Measurements from ENCODE around the gene FNDC7. TPM values are rescaled to one million over a fixed set of nuclear protein-coding genes. Genes with fewer than 3 reads are reported as not detected.
"Not testable (repeated sequence)": the region's sequence is repeated elsewhere in the genome, so short reads cannot be mapped to it uniquely, and the experiment has no call there.

The FNDC7 gene
- total and polyA plus RNA-seq, 8 donors = 0.06 TPM; not detected in 6

DNA sequence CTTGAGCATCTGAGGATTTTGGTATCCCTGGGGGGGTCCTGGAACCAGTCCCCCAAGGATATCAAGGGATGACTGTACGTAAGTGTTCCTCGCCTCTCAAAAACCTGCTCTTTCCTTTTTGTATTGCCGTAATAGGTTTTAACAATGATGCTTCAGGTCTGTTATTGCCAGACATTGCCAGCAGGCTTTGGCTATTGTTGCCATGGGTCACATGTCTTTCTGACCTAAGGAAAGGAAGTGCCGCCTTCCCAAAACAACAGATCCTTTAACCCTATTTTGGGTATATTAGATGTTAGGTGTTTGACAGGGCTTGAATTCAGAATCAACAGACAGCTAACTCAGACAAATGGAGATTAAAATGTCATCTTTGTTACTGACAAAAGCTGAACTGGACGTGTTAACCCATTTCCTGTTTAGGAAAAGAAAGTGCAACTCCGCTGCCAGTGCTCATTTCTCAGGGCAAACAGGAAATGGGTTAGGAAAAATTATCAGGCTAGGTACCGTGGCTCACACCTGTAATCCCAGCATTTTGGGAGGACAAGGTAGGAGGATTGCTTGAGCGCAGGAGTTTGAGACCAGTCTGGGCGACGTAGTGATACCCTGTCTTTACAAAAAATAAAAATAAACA is 33.0 kb upstream of the FNDC7 start:
- DNase-seq (no peak), FAIRE-seq (no peak), ATAC-seq (no peak)
- no peak overlapping the region for H3K27ac ChIP-seq
- TF ChIP-seq, protein P1, sequence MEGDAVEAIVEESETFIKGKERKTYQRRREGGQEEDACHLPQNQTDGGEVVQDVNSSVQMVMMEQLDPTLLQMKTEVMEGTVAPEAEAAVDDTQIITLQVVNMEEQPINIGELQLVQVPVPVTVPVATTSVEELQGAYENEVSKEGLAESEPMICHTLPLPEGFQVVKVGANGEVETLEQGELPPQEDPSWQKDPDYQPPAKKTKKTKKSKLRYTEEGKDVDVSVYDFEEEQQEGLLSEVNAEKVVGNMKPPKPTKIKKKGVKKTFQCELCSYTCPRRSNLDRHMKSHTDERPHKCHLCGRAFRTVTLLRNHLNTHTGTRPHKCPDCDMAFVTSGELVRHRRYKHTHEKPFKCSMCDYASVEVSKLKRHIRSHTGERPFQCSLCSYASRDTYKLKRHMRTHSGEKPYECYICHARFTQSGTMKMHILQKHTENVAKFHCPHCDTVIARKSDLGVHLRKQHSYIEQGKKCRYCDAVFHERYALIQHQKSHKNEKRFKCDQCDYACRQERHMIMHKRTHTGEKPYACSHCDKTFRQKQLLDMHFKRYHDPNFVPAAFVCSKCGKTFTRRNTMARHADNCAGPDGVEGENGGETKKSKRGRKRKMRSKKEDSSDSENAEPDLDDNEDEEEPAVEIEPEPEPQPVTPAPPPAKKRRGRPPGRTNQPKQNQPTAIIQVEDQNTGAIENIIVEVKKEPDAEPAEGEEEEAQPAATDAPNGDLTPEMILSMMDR (IDR thresholded peaks at IDR 0.05) = no peak
- 68 to 80% methylated on average over 10 of the region's 10 CpGs for WGBS, 2 donors
- H3K4me3 ChIP-seq = no peak overlapping the region
- H3K9me3 ChIP-seq = no peaks in the 10 kb centered on the region
- intact Hi-C loops (cut with DNase I) = no loop called here
- no peaks in the 10 kb centered on the region for H3K4me1 ChIP-seq
- H3K27me3 ChIP-seq = no peaks in the 10 kb centered on the region
- H3K36me3 ChIP-seq = no peaks in the 10 kb centered on the region

DNA sequence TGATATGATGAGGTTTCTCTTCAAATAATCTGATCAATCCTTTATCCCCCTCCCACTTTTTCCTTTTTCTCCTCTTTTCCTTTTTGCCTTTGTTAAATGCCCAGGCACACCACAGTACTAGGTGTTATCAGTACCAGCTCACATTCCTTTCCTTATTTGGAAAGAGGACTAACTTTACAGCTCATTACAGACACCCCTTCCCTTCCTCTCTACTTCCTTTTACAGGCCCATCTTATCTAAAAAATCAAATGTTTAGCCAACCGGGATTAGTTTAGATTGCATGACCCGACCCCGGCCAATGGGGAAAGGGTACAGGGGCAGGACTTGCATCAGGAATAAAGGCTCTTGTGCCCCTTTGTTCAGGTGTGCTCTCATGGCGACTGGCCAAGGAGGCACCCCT is 31.0 kb upstream of the FNDC7 start:
- WGBS, 2 donors = 39 to 41% methylated on average over 4 of the region's 4 CpGs
- DNase-seq; H3K9me3 ChIP-seq; H3K36me3 ChIP-seq; H3K27ac ChIP-seq; H3K4me1 ChIP-seq; FAIRE-seq; ATAC-seq; H3K4me3 ChIP-seq; H3K27me3 ChIP-seq; intact Hi-C loops (cut with DNase I): not testable (repeated sequence)

DNA sequence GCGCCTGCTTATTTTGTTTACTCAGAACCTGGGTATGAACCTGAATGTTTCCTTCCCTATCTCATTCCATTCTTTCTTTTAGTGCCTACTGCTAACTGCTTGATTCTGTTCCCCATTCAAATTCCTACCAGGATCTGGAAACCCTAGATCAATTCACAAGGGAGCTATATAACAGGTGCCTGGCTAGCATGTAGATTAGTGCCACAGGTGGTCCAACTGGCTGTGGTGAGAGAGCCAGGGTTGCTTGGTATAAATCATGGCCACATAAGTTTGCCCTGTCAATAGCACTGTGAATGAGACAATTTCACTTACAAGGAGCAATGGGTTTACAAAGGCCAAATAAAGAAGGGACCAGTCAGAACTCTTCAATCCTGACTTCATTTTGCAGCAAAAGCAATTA is 27.2 kb upstream of the FNDC7 start:
- FAIRE-seq (no peak), ATAC-seq (no peak), DNase-seq (no peak)
- H3K9me3 ChIP-seq = no peaks in the 10 kb centered on the region
- H3K27ac ChIP-seq = no peak overlapping the region
- no peak overlapping the region for H3K4me3 ChIP-seq
- H3K27me3 ChIP-seq = no peaks in the 10 kb centered on the region
- TF ChIP-seq, protein P1 (IDR thresholded peaks at IDR 0.05) = no peak
- intact Hi-C loops (cut with DNase I) = no loop called here
- peaks cover 0 to 5% (median 0%) of the 10 kb centered on the region in 3 donors for H3K4me1 ChIP-seq
- H3K36me3 ChIP-seq = no peaks in the 10 kb centered on the region
- WGBS, 2 donors = 75 to 77% methylated on average over 1 of the region's 1 CpG

DNA sequence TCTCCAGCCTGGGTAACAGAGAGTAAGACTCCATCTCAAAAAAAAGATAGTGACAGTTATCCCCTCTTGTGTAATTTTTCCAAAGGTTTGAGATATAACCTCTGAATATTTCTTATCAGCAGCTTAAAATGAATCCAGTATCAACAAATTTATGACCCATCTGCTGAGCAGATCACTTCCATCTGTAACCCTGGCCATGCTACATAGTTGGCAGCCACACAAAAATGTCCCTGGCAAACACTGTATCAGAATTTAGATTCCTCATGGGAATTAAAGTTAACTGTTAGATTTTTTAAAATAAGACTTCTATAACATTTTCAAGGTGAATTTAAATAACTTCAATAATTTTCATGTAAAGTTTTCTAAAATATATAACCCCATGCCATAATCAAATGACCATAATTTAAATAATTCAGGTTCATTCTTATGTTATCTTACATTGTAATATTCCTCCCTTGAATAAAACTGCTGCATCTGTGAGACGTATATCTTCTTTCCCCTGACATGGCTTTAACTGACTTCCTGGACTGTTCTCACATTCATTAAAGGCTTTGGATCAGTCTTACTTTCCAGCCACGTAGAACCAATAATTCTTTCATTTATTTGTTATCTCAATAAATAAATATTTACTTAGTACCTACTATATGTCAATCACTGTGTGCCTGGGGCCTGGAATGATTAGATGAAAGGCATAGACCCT is 25.9 kb upstream of the FNDC7 start:
- H3K4me3 ChIP-seq = no peak overlapping the region
- H3K9me3 ChIP-seq = no peaks in the 10 kb centered on the region
- H3K27ac ChIP-seq = no peak overlapping the region
- no peaks in the 10 kb centered on the region for H3K27me3 ChIP-seq
- intact Hi-C loops (cut with DNase I) = no loop called here
- ATAC-seq = peak in 1 of 4 donors; percentile 38
- FAIRE-seq = no peak
- WGBS, 2 donors = 17 to 24% methylated on average over 2 of the region's 2 CpGs
- TF ChIP-seq, protein P1 (IDR thresholded peaks at IDR 0.05) = no peak
- H3K36me3 ChIP-seq = no peaks in the 10 kb centered on the region
- no peak for DNase-seq
- H3K4me1 ChIP-seq = peaks cover 0 to 9% (median 6%) of the 10 kb centered on the region in 3 donors

DNA sequence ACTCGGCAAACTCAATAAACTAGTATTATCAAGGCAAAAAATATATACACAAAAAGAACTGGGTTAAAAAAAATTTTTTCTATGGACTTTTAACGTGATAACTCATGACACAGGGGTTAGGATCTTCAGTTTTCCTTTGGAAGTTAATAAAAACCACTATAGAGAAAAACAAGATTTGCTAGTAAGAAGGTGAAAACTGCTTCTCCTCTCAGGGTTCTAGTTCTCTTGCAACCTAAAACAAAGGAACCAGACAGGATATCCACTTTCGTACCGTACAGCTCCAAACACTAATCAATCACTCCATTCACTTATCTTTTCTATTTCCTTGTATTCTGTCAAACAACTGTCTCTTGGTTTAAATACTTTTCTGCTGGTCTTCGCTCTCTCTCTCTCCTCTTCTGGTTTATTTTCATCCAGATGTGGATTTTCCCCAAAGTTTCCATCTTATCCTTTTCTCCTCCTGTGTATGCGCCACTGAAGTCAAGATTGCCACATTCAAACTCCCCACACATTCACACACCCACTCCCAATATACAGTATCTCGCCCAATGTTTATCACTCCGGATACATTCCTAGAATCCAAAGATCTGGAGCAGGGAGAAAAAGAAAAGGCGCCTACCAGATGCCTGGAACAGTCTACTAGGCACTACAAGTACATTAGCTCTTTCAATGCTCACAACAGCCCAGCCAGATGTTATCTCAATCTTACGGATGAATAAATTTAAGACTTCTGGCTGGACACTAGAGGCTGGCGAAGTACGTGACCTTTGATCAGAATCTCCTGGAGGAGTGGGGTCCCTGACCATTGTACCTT is 21.4 kb upstream of the FNDC7 start:
- Histone ChIP-seq H3K27me3 (no peaks in the 10 kb centered on the region), H3K9me3 (no peaks in the 10 kb centered on the region), H3K27ac (peak overlapping the region; percentile 89 to 96 (median 92)), H3K36me3 (peaks cover 0 to 8% (median 6%) of the 10 kb centered on the region in 3 donors), H3K4me1 (peaks cover 12 to 29% (median 27%) of the 10 kb centered on the region in 3 donors), H3K4me3 (peak overlapping the region; percentile 29 to 88 (median 78))
- 15 to 19% methylated on average over 12 of the region's 12 CpGs for WGBS, 2 donors
- intact Hi-C loops (cut with DNase I) = no loop called here
- peak; percentile 1 to 4 (median 2) for ATAC-seq
- DNase-seq = no peak
- TF ChIP-seq, protein P1 (IDR thresholded peaks at IDR 0.05) = no peak
- FAIRE-seq = no peak

All from pancreas (tissue), 10 donors.